Tibial artery (tissue), 4 donors: ENCODE results near the gene EML6.
A peak's percentile ranks its signal among the peaks of the same experiment; 100 is the strongest.

ENCODE experiments used
- DNase-seq, 2 donors: peaks; one replicate each; pipeline ENCODE4 v3.0.0-alpha.2; 2019
- H3K27ac ChIP-seq, 2 donors: fragments of 200-600 bp; sonication (generic) in 1 of 2; 1 replicate in 1 of 2; 2 replicates in 1 of 2; pipeline ENCODE4 v1.5.1; 2018 to 2019; ENCODE audit warnings: mild to moderate bottlenecking in 1 of 2
- H3K27me3 ChIP-seq, 2 donors: fragments of 200-600 bp; sonication (generic) in 1 of 2; one replicate each; pipeline versions ENCODE4 v1.5.1 to v1.6.0; 2016 to 2019
- H3K36me3 ChIP-seq, 3 donors: fragments of 200-600 bp; sonication (generic) in 2 of 3; one replicate each; pipeline ENCODE4 v1.5.1; 2016 to 2019; ENCODE audit warnings: mild to moderate bottlenecking in 2 of 3
- H3K4me1 ChIP-seq, 4 donors: fragments of 200-600 bp; sonication (generic) in 2 of 4; 1 replicate in 3 of 4; 2 replicates in 1 of 4; pipeline ENCODE4 v1.5.1; 2016 to 2019
- H3K4me3 ChIP-seq, 2 donors: fragments of 200-600 bp; sonication (generic) in 1 of 2; 1 replicate in 1 of 2; 2 replicates in 1 of 2; pipeline ENCODE4 v1.5.1; 2018 to 2019; ENCODE audit warnings: mild to moderate bottlenecking in 2 of 2
- H3K9me3 ChIP-seq, 3 donors: fragments of 200-600 bp; sonication (generic) in 1 of 3; one replicate each; pipeline ENCODE4 v1.5.1; 2016 to 2019
- CTCF ChIP-seq, 2 experiments: fragments of 200-600 bp in 1 of 2; fragments of 450-650 bp in 1 of 2; IDR thresholded peaks; one replicate each; pipeline ENCODE4 v1.5.1; 2017 to 2019; ENCODE audit warnings: antibody characterized with exemption in 2 of 2, mild to moderate bottlenecking in 1 of 2, moderate library complexity in 1 of 2
- intact Hi-C: fragments of 100-400 bp; cut with DNase I; formaldehyde crosslinking; loops from one replicate; pipeline ENCODE4 v1.15.0; 2023; ENCODE audit warnings: low total_unique reads

Gene EML6

DNA sequence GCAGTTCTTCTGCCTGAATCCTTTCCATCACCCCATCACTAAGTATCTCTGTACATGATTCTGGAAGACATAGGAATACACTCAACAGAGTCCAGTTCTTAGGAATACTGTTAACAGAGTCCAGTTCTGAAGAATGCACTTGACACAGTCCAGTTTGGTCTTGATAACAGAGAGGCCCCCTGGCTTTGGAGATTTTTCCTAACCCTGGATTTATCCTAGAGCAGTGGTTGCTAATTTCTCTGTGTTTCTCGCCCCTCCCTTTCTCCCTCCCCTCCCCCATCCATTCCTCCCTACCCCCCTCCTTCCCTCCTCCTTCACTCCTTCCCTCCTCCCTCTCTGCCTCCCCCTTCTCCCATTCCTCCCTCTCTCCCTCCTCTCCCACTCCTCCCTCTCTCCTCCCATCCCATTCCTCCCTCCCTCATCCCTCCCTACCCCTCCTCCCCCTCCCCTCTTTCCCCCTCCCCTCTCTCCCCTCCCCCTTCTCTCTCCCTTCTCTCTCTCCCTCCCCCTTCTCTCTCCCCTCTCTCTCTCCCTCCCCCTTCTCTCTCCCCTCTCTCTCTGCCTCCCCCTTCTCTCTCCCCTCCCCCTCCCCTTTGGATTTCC, 221.4 kb downstream of the EML6 start:
- no peak overlapping the region for H3K4me3 ChIP-seq
- no peak for DNase-seq
- no peaks in the 10 kb centered on the region for H3K9me3 ChIP-seq
- H3K27ac ChIP-seq = no peak overlapping the region
- peaks cover 0 to 12% (median 9%) of the 10 kb centered on the region in 4 donors for H3K4me1 ChIP-seq
- no peaks in the 10 kb centered on the region for H3K27me3 ChIP-seq
- TF ChIP-seq CTCF (IDR thresholded peaks at IDR 0.05) = no peak
- intact Hi-C loops = no loop called here
- no peaks in the 10 kb centered on the region for H3K36me3 ChIP-seq

DNA sequence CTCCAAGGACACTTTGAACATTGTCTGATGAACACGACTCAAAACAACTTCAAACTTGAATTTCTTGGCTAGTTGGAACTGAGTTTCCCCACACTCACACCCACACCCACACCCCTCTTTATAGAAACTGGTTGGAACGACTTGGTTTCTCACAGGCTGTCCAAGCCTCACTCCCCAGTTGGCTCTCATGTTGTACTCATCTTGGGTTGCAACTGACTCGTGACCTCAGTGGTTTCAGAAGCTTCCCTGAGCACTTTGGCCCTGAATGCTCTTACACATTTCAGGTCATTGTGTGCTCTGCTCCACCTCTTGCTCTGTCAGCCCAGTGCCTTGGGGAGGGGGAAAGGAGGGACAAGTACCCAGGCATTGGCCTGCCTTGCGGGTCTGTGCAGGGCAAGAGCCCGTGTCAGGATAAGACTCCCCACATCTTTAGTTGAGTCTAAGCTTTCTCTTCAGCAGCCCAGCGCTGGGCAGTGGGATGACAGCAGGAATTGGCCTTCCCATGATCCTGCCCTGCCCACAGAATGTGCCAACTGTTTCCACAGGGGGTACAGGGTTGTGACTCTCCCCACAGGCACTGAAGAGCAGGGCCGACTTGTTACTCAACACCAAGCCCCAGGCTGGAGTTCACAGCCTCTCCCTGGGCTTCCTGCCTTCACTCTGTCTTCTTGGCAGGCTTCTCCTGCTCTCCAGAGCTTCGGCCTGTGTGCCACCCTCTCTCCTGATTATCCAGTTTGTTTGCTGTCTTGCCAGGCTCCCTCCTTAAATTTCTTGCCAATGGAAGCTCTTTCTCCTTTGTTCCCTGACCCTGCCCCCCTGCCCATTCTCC, 222.1 kb downstream of the EML6 start:
- no peaks in the 10 kb centered on the region for H3K36me3 ChIP-seq
- peak; percentile 86 to 87 for DNase-seq
- no peak for TF ChIP-seq CTCF (IDR thresholded peaks at IDR 0.05)
- H3K27me3 ChIP-seq = no peaks in the 10 kb centered on the region
- intact Hi-C loops = no loop called here
- H3K27ac ChIP-seq = peak overlapping the region; percentile 23 to 39
- peaks cover 0 to 12% (median 9%) of the 10 kb centered on the region in 4 donors for H3K4me1 ChIP-seq
- H3K9me3 ChIP-seq = no peaks in the 10 kb centered on the region
- H3K4me3 ChIP-seq = no peak overlapping the region

DNA sequence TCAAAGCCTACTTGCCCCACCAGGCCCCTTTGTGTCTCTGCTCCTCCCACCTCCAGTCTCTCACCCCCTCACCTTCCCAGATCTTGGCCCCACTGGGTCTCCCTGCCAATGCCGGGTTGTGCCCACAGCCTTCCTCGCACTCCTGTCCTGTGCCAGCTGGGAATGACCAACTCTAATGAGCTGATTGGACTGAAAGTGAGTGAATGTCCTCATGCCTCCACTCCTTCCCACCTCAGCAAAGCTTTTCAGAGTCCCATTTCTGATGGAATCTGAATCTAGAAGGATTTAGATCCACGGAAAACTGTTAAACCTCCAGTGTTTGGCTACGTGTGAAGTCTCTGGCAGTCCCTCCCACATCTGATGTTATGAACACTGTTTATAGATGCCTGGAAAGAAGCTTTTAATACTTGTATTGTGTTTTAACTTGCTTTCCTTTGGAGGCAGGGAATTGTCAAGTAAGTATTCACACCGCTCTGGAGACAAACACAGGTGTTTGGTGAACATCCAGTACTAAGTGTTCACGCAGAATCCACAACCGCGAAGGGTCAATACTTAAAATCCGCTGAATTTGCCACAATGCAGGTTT, 222.9 kb downstream of the EML6 start:
- Histone ChIP-seq H3K4me1 (peaks cover 0 to 12% (median 9%) of the 10 kb centered on the region in 4 donors), H3K9me3 (no peaks in the 10 kb centered on the region), H3K4me3 (no peak overlapping the region), H3K27ac (peak overlapping the region; percentile 23 to 39), H3K36me3 (no peaks in the 10 kb centered on the region), H3K27me3 (no peaks in the 10 kb centered on the region)
- intact Hi-C loops = no loop called here
- TF ChIP-seq CTCF (IDR thresholded peaks at IDR 0.05) = no peak
- no peak for DNase-seq

DNA sequence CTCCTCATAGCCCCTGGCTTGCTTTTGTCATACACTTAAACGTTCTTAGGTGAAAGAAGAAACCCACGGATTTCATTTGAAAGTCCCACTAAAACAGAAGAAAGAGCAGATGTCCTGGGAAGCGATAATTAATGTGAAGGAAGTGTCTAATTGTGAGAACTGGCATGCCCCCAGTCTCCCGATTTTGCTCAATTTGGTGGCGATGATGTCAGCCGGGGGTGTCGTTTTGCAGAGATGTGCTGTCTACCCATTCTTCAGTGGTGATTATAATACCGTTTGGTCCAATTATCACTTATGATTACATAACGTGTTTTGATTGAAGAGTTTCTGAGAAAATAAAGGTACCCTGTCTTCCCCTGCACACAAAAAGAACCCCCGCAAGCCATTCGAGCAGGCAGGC, 223.7 kb downstream of the EML6 start:
- Histone ChIP-seq H3K4me1 (peaks cover 0 to 12% (median 9%) of the 10 kb centered on the region in 4 donors), H3K36me3 (no peaks in the 10 kb centered on the region), H3K27me3 (no peaks in the 10 kb centered on the region), H3K27ac (no peak overlapping the region), H3K4me3 (no peak overlapping the region), H3K9me3 (no peaks in the 10 kb centered on the region)
- TF ChIP-seq CTCF (IDR thresholded peaks at IDR 0.05) = no peak
- DNase-seq = no peak
- intact Hi-C loops = no loop called here

- Histone ChIP-seq H3K9me3 (no peaks in the 10 kb centered on the region), H3K27ac (no peak overlapping the region), H3K27me3 (no peaks in the 10 kb centered on the region), H3K4me3 (no peak overlapping the region), H3K36me3 (no peaks in the 10 kb centered on the region), H3K4me1 (peaks cover 0 to 14% (median 10%) of the 10 kb centered on the region in 4 donors)
- TF ChIP-seq CTCF (IDR thresholded peaks at IDR 0.05) = no peak
- no peak for DNase-seq
- intact Hi-C loops = no loop called here
These were observed 224.2 kb downstream of the EML6 start for GRCh38 chr2:54947646-54948045.
